Transverse colon (tissue), 3 donors: Measurements from ENCODE around the gene CAMSAP3.

Experiments used
- EP300 ChIP-seq: sonication (generic); formaldehyde crosslinking; IDR thresholded peaks from one replicate; pipeline ENCODE4 v1.6.1; 2017; ENCODE audit warnings: antibody characterized with exemption, low read depth
- POLR2A ChIP-seq: fragments of 450-650 bp; IDR thresholded peaks from one replicate; pipeline ENCODE4 v1.6.1; 2016; ENCODE audit warnings: antibody characterized with exemption, mild to moderate bottlenecking, moderate library complexity
- TF ChIP-seq, protein P1 (sequence below), 5 experiments: fragments of 200-600 bp in 3 of 5; fragments of 450-650 bp in 2 of 5; sonication (generic) in 3 of 5; IDR thresholded peaks; 1 replicate in 2 of 5; 2 replicates in 3 of 5; pipeline ENCODE4 v1.5.1; 2016 to 2017; ENCODE audit warnings: antibody characterized with exemption in 5 of 5, inconsistent platforms in 3 of 5, mild to moderate bottlenecking in 2 of 5, moderate library complexity in 1 of 5

DNA sequence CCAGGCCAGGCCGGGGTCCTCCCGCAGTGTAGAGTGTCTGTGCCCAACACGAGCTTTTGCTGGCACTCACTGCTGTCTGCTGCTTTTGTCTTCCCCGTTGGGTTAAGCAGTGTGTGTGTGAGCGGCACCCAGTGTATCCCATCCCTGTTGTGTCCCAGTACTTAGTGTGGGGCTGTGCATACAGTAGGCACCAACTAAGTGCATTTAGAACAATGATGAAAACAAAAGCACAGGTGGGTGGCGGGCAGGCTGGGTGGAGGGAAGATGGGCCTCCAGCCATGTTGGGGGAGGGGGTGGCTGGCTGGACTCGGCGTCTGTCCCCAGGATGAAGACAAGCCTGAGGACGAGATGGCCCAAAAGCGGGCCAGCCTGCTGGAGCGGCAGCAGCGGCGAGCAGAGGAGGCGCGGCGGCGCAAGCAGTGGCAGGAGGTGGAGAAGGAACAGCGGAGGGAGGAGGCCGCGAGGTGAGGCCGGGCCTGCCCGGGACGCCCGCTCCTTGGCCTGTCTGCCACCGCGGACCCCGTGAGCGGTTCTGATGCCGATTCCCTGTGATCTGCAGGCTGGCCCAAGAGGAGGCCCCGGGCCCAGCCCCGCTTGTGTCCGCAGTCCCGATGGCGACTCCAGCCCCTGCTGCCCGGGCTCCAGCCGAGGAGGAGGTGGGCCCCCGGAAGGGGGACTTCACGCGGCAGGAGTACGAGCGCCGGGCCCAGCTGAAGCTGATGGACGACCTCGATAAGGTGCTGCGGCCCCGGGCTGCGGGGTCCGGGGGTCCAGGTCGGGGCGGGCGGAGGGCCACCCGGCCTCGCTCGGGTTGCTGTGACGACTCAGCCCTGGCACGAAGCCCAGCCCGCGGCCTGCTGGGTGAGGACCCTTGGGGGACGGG is 19.4 kb downstream of the CAMSAP3 start:
- TF ChIP-seq, protein P1, sequence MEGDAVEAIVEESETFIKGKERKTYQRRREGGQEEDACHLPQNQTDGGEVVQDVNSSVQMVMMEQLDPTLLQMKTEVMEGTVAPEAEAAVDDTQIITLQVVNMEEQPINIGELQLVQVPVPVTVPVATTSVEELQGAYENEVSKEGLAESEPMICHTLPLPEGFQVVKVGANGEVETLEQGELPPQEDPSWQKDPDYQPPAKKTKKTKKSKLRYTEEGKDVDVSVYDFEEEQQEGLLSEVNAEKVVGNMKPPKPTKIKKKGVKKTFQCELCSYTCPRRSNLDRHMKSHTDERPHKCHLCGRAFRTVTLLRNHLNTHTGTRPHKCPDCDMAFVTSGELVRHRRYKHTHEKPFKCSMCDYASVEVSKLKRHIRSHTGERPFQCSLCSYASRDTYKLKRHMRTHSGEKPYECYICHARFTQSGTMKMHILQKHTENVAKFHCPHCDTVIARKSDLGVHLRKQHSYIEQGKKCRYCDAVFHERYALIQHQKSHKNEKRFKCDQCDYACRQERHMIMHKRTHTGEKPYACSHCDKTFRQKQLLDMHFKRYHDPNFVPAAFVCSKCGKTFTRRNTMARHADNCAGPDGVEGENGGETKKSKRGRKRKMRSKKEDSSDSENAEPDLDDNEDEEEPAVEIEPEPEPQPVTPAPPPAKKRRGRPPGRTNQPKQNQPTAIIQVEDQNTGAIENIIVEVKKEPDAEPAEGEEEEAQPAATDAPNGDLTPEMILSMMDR (IDR thresholded peaks at IDR 0.05): no peak
- no peak for TF ChIP-seq POLR2A
- TF ChIP-seq EP300: no peak
